Liver (tissue), 3 donors: ENCODE results near the gene ECHDC3.

Source experiments
- HNF4G ChIP-seq: IDR thresholded peaks from 2 replicates; pipeline ENCODE4 v1.6.1; 2016; ENCODE audit warnings: antibody characterized with exemption
- TAF1 ChIP-seq: conservative IDR thresholded peaks from 2 replicates; pipeline ENCODE4 v1.6.1; 2016; ENCODE audit warnings: antibody characterized with exemption, mild to moderate bottlenecking
- TF ChIP-seq, protein P1 (sequence below): fragments of 150-350 bp; IDR thresholded peaks from 2 replicates; pipeline ENCODE4 v1.5.1; 2017; ENCODE audit warnings: improper control_type of control experiment, low read depth, low read length; ENCODE audit not compliant: missing input control
- TF ChIP-seq, protein P2 (sequence below): IDR thresholded peaks from 2 replicates; pipeline ENCODE4 v1.6.1; 2016; ENCODE audit warnings: antibody characterized with exemption
- TF ChIP-seq, protein P3 (sequence below): IDR thresholded peaks from 2 replicates; pipeline ENCODE4 v1.6.1; 2016; ENCODE audit warnings: antibody characterized with exemption, mild to moderate bottlenecking
- donor health status: healthy.
- donor health status: healthy.

DNA sequence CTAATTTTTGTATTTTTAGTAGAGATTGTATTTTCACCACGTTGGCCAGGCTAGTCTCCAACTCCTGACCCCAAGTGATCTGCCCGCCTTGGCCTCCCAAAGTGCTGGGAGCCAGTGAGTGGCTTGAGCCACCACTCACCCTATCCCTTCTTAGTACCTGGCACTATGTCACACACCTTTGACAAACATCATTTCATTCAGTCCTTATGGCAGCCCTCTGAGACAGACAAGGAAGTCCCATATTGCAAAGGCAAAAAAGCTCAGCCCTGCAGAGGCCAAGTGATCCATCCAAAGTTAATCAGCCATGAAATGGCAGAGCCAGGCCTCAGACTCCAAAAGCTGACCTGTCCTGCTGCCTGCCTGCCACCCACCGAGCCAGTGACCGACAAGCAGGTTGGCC lies 39.9 kb upstream of the ECHDC3 start:
- TF ChIP-seq, protein P1, sequence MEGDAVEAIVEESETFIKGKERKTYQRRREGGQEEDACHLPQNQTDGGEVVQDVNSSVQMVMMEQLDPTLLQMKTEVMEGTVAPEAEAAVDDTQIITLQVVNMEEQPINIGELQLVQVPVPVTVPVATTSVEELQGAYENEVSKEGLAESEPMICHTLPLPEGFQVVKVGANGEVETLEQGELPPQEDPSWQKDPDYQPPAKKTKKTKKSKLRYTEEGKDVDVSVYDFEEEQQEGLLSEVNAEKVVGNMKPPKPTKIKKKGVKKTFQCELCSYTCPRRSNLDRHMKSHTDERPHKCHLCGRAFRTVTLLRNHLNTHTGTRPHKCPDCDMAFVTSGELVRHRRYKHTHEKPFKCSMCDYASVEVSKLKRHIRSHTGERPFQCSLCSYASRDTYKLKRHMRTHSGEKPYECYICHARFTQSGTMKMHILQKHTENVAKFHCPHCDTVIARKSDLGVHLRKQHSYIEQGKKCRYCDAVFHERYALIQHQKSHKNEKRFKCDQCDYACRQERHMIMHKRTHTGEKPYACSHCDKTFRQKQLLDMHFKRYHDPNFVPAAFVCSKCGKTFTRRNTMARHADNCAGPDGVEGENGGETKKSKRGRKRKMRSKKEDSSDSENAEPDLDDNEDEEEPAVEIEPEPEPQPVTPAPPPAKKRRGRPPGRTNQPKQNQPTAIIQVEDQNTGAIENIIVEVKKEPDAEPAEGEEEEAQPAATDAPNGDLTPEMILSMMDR: no peak
- TF ChIP-seq, protein P2, sequence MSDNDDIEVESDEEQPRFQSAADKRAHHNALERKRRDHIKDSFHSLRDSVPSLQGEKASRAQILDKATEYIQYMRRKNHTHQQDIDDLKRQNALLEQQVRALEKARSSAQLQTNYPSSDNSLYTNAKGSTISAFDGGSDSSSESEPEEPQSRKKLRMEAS: no peak
- TF ChIP-seq, protein P3, sequence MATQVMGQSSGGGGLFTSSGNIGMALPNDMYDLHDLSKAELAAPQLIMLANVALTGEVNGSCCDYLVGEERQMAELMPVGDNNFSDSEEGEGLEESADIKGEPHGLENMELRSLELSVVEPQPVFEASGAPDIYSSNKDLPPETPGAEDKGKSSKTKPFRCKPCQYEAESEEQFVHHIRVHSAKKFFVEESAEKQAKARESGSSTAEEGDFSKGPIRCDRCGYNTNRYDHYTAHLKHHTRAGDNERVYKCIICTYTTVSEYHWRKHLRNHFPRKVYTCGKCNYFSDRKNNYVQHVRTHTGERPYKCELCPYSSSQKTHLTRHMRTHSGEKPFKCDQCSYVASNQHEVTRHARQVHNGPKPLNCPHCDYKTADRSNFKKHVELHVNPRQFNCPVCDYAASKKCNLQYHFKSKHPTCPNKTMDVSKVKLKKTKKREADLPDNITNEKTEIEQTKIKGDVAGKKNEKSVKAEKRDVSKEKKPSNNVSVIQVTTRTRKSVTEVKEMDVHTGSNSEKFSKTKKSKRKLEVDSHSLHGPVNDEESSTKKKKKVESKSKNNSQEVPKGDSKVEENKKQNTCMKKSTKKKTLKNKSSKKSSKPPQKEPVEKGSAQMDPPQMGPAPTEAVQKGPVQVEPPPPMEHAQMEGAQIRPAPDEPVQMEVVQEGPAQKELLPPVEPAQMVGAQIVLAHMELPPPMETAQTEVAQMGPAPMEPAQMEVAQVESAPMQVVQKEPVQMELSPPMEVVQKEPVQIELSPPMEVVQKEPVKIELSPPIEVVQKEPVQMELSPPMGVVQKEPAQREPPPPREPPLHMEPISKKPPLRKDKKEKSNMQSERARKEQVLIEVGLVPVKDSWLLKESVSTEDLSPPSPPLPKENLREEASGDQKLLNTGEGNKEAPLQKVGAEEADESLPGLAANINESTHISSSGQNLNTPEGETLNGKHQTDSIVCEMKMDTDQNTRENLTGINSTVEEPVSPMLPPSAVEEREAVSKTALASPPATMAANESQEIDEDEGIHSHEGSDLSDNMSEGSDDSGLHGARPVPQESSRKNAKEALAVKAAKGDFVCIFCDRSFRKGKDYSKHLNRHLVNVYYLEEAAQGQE: no peak
- TF ChIP-seq TAF1 (no peak), HNF4G (no peak)
